Raji (cell line): ENCODE data around the gene GLP2R.

Experiments used
- POLR2A ChIP-seq: IDR thresholded peaks from 2 replicates; pipeline ENCODE4 v1.6.1; 2011; ENCODE audit warnings: low read depth, low read length, control low read depth; ENCODE audit not compliant: insufficient read depth

The GLP2R gene

DNA sequence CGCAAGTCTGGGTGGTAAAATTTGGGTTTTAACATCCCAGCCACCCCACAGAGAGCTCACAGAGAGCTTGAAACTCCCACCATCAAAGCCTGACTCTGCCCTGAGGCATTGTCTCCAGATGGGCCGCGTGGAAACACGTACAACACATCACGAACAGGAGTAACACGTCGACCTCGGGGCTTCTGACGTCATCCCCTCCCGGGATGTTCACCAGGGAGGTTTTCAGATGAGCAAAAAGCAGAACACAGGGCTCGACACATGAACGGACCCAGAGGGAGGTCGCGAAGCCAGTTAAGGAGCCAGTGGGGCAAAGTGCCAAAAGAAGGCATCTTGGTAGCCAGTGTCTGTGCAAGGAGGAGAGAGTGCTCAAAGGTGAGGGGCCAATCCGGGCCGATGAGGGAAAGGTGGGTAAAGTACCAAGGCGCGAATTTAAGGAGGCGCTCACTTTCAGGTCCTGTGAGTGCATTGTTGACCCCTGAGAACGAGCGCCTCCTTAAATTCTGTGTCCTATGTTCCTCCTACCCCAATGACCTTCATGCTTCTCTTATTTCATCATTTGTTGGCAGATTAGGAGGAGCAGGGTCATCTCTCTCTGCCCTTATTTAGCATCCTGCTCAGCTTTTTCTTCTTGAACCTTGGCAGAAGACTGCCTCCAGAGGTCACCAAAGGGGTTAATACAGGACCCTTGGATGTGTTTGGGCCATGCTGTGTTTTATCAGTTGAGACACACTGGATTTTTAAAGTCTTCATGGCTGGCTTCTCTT lies 73.7 kb downstream of the GLP2R start:
- no peak for TF ChIP-seq POLR2A

GRCh38 chr17:9900044-9900594 lies 74.4 kb downstream of the GLP2R start:
- TF ChIP-seq POLR2A = no peak

DNA sequence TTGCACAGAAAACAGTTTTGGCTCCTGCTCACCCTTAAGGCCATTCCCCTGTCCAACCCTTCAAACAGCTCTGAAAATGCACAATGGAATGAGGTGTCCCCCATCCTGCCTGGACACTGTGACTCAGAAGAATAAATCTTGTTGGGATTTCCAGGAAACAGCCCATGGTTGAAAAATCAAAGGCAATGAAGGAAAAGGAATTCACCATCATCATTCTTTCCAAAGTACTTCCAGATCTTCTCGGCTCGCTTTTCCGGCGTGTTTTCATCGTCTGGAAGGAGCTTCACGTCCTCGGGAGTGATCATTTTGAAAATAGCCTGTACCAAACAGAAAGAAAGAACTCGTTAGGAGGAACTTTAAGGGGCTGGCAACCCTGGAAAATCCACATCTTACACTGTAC lies 75.1 kb downstream of the GLP2R start:
- no peak for TF ChIP-seq POLR2A

DNA sequence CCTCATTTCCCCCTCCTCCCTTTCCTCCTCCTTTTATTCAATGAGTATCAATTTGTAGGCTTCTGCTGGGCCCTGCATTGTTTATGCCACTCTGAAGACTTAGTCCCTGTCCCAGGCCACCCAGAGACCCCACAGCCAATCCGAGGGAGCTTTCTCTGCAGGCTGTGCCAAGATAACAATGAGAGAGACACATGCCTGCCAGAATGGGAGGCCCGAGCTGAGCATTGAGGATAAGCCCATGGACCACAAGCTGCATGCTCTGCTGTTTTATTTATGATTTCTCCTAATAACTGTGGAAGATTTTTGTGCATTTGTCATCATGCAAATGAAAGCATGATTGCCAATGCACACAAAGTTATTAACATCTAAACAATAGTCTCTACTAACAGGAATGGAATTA lies 76.4 kb downstream of the GLP2R start:
- TF ChIP-seq POLR2A = no peak

DNA sequence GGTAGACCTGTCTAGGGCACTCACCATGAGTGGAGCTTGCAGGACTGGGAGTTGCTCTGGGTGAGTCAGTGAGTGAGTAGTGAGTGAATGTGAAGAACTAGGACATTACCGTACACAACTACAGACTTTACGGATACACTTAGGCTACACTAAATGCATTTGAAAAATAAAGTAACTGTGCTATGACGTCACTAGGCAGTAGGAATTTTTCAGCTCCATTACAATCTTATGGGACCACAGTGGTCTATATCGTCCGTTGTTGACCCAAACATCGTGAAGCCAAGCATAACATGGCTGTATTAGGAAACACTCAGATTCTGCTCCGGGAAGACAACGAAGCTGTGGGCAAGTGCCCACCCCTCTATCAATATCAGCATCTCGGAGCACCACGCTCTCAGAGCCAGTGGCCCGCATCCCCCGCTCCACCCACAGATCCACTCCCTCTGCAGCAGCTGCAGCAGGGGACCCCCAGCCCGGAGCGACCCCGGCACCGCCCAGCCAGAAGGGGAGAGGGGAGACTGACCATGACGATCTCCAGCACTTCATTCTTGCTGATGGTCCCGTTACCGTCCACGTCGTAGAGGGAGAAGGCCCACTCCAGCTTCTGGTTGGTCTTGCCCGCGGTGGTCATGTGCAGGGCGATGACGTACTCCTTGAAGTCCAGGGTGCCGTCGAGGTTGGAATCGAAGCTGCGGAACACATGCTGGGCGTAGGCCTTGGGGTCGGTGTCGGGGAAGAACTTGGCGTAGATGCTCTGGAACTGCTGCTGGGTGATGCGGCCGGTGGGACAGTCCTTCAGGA lies 78.8 kb downstream of the GLP2R start:
- no peak for TF ChIP-seq POLR2A

DNA sequence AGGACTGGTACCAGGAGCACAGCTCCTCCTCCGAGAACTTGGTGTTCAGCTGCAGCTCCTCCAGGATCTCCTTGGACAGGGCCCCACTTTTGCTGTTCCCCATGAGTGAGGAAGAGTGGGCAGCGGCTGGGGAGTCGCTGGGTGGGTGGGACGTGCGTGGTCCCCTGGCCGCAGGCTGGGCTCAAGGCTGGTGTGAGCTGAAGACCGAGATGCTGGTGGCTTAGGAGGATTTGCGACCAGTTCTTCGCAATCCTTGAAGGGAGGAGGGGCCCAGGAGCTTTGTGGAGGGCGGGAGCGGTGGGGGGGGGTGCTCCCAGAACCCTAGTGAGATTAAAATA lies 79.3 kb downstream of the GLP2R start, which contains the start of gene RCVRN:
Gene RCVRN (minus strand): TSS at position 194 of the 338 bp plus-strand sequence. CDS start 91 bp downstream, at position 103.
- TF ChIP-seq POLR2A = no peak

- no peak for TF ChIP-seq POLR2A
Measured at GRCh38 chr17:9905902-9906301, 80.2 kb downstream of the GLP2R start.

GRCh38 chr17:9906616-9907015 lies 80.9 kb downstream of the GLP2R start:
- TF ChIP-seq POLR2A = no peak

DNA sequence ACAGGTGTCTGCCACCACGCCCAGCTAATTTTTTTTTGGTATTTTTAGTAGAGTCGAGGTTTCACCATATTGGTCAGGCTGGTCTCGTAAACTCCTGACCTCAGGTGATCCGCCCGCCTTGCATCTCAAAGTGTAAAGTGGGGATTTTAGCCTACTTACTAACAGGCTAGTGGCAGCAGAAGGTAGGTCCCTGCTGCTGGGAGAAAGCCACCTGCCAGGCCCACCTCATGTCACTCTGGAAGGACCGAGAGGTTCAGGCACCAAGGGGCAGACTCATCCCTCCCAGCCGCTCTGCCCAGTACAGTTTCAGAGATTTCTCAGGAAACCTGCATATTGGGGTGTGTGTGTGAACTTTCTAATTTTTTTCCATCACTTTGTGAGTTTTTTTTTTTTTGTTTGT lies 81.4 kb downstream of the GLP2R start:
- TF ChIP-seq POLR2A = no peak

DNA sequence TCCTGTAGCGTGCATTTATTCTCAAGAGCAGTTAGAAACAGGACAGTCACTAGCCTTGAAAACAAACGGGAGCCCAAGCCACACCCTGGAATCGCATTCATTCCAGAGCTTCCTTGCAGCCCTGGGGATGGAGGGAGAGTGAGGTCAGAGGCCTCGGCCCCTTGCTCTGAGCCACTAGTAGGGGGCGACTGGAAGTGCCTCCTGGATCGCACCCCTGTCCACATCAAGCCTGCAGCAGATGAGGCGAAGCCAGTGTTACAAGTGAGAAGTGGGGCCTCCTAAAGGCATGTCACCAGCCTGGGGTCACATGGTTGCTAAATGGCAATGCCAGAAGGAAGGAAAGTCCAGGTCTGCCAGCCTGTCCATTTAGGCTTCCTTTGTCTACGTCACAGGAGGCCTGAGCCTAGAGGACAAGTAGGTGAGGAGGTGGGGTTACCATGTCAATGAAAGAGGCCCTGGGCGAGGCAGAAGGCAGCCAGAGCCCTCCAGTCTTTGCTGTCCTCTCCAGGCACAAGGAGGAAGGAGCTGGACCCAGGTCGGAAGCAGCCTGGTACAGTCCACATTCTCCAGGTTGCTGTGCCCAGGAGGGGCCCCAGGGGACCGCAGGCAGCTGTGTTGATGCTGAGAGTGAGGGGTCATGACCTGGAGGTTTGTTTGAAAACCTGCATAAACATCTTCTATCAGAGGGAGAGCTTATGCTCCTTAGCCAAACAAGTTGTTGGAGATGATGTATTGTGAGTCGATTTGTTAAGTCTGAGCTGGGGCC lies 82.3 kb downstream of the GLP2R start:
- TF ChIP-seq POLR2A = no peak

- no peak for TF ChIP-seq POLR2A
Measured at GRCh38 chr17:9908649-9909042, 82.9 kb downstream of the GLP2R start.

- TF ChIP-seq POLR2A = no peak
Measured at GRCh38 chr17:9911089-9911488, 85.4 kb downstream of the GLP2R start.

DNA sequence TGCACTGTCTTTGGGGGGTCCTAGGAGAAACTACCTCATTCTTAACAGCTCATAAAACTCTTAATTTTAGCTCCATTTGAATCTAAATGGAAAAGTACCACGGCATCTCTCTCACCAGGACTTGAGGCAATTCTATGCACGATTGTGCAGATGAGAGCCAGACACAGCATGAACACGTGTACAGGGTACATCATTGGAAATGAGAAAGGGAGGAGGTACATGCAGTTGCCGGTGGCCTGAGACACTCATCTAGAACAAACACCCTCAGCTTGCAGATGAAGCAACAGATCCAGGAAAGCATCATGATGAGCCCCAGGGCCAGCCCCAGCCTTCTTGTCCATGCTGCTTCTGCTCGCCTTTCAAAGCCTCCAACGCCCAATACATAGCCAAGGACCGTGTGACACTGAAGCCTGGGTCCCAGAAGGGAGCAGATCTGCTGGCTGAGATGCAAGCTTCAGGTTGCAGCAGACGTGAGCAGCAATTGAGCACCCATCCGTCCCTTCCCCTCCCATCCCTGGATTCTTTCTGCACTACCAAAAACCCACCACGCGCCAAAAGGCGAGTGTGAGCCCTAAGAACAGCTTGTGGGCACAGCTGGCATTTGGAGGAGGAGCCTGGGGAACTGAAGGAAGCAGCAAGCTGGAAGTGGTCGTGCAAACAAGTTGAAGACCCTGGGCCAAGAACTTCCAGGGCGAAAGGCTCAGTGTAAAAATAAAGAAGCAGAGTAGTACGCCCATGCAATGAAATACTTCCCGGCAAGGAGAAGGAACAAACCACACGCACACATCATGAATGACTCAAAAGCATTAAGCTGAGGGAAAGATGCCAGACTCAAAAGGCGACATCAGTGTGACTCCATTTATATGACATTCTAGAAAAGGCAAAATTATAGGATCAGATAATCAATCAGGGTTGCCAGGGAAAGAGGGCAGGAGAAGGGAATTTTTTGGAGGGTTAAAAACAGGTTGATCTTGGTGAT lies 86.7 kb downstream of the GLP2R start:
- no peak for TF ChIP-seq POLR2A

GRCh38 chr17:9913476-9913875 lies 87.8 kb downstream of the GLP2R start:
- no peak for TF ChIP-seq POLR2A
